Panc1 (cell line): ENCODE results near the gene FGFRL1. TPM values are rescaled to one million over a fixed set of nuclear protein-coding genes. Genes with fewer than 3 reads are reported as not detected.

Experiments
- ATAC-seq: fragments of 200-7000 bp; cut with Tn5 transposase; 2 replicates; pipeline ENCODE4 v1.9.1; 2020; ENCODE audit warnings: mild to moderate bottlenecking, moderate library complexity
- BruUV-seq: library from RNA; stranded (reverse); fragments of 400-500 nt; replicated peaks from 2 replicates; lab custom pipeline; 2021; lab: Mats Ljungman, UMichigan
- CTCF ChIA-PET: fragments of 300-600 bp; sonication (Branson Sonifier 250); formaldehyde crosslinking; loops from one replicate; lab custom pipeline; 2022; ENCODE audit warnings: antibody characterized with exemption; lab: Charles Lee
- POLR2A ChIA-PET: fragments of 300-600 bp; sonication (Branson Sonifier 250); formaldehyde crosslinking; loops from one replicate; lab custom pipeline; 2022; ENCODE audit warnings: antibody characterized with exemption; lab: Charles Lee
- DNase-seq: peaks from one replicate; pipeline ENCODE4 v3.0.0-alpha.2; 2010; ENCODE audit warnings: low read depth, low spot score
- H3K27ac ChIP-seq: 2 replicates; pipeline ENCODE4 v1.5.1; 2011; ENCODE audit warnings: mild to moderate bottlenecking, low read length, inconsistent platforms
- H3K27me3 ChIP-seq: fragments of 200-500 bp; sonication (Bioruptor generic); 2 replicates; pipeline ENCODE4 v1.6.0; 2014; ENCODE audit warnings: low read length, inconsistent platforms; ENCODE audit not compliant: control insufficient read depth, insufficient read depth
- H3K36me3 ChIP-seq: fragments of 200-500 bp; sonication (Bioruptor generic); 2 replicates; pipeline ENCODE4 v1.5.1; 2014; ENCODE audit warnings: inconsistent platforms, mild to moderate bottlenecking, low read length, moderate library complexity; ENCODE audit not compliant: control insufficient read depth, insufficient read depth
- H3K4me1 ChIP-seq: 2 replicates; pipeline ENCODE4 v1.5.1; 2011; ENCODE audit warnings: inconsistent platforms, mild to moderate bottlenecking, low read length, moderate library complexity; ENCODE audit not compliant: control insufficient read depth, insufficient read depth
- H3K4me3 ChIP-seq, 2 experiments: 2 replicates each; pipeline ENCODE4 v1.5.1; 2011 to 2012; ENCODE audit warnings: low read depth in 2 of 2, low read length in 2 of 2, mild to moderate bottlenecking in 2 of 2, inconsistent platforms in 1 of 2, moderate library complexity in 1 of 2
- H3K9me3 ChIP-seq: fragments of 200-500 bp; sonication (Bioruptor generic); 2 replicates; pipeline ENCODE4 v1.5.1; 2014; ENCODE audit warnings: low read depth, mild to moderate bottlenecking, inconsistent platforms, low read length, moderate library complexity; ENCODE audit not compliant: control insufficient read depth, insufficient read depth
- POLR2AphosphoS5 ChIP-seq: IDR thresholded peaks from 2 replicates; pipeline ENCODE4 v1.6.1; 2012; ENCODE audit warnings: mild to moderate bottlenecking, low read depth, low read length, moderate library complexity
- SIN3A ChIP-seq: IDR thresholded peaks from 2 replicates; pipeline ENCODE4 v1.6.1; 2012; ENCODE audit warnings: low read depth, mild to moderate bottlenecking, low read length, moderate library complexity, borderline replicate concordance; ENCODE audit not compliant: insufficient read depth
- TCF7L2 ChIP-seq: IDR thresholded peaks from 2 replicates; pipeline ENCODE4 v1.6.1; 2011; ENCODE audit warnings: mild to moderate bottlenecking, low read depth, low read length, inconsistent platforms
- in situ Hi-C: cut with HindIII; loops from 2 replicates; pipeline ENCODE4 v1.10.0; 2016; ENCODE audit warnings: low sequenced_read_pairs, low pct_unique_long_range_greater_than_20kb
- intact Hi-C: fragments of 100-400 bp; cut with micrococcal nuclease; formaldehyde crosslinking; loops from one replicate; pipeline ENCODE4 v1.10.0; 2022; ENCODE audit not compliant: unreplicated experiment
- total RNA-seq: library from RNA; stranded (reverse); gene quantifications from one replicate; pipeline ENCODE4 v1.2.1, GENCODE V29; 2021; ENCODE audit not compliant: unreplicated experiment
- TF ChIP-seq, protein P1 (sequence below), 2 experiments: IDR thresholded peaks; 2 replicates each; pipeline ENCODE4 v1.6.1; 2011 to 2012; ENCODE audit warnings: low read depth in 2 of 2, control low read depth in 1 of 2, low read length in 1 of 2, mild to moderate bottlenecking in 1 of 2, moderate library complexity in 1 of 2; ENCODE audit not compliant: insufficient read depth in 1 of 2
- TF ChIP-seq, protein P2 (sequence below): fragments of 450-650 bp; IDR thresholded peaks from 2 replicates; pipeline ENCODE4 v1.5.1; 2017; ENCODE audit warnings: mild to moderate bottlenecking

Gene FGFRL1
- total RNA-seq, 1 experiment from 2014 or later, result 43.1 TPM

DNA sequence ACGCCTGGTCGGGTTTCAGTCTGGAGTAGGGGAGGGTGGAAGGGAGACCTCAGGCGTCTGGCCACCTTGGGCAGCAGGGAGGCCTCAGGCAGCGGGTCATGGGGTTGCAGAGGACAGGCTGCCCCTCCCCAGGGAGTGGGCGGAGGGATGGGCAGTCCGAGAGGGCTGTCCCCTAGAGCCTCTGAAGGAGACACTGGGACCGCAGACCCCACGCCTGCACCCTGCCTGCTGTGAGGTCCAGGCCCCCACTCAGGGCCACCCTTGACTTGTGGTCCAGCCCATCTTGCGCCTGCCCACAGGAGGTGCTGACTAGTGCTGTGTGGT lies 16.5 kb downstream of the FGFRL1 start:
- TF ChIP-seq, protein P1, sequence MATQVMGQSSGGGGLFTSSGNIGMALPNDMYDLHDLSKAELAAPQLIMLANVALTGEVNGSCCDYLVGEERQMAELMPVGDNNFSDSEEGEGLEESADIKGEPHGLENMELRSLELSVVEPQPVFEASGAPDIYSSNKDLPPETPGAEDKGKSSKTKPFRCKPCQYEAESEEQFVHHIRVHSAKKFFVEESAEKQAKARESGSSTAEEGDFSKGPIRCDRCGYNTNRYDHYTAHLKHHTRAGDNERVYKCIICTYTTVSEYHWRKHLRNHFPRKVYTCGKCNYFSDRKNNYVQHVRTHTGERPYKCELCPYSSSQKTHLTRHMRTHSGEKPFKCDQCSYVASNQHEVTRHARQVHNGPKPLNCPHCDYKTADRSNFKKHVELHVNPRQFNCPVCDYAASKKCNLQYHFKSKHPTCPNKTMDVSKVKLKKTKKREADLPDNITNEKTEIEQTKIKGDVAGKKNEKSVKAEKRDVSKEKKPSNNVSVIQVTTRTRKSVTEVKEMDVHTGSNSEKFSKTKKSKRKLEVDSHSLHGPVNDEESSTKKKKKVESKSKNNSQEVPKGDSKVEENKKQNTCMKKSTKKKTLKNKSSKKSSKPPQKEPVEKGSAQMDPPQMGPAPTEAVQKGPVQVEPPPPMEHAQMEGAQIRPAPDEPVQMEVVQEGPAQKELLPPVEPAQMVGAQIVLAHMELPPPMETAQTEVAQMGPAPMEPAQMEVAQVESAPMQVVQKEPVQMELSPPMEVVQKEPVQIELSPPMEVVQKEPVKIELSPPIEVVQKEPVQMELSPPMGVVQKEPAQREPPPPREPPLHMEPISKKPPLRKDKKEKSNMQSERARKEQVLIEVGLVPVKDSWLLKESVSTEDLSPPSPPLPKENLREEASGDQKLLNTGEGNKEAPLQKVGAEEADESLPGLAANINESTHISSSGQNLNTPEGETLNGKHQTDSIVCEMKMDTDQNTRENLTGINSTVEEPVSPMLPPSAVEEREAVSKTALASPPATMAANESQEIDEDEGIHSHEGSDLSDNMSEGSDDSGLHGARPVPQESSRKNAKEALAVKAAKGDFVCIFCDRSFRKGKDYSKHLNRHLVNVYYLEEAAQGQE (IDR thresholded peaks at IDR 0.05; ENCODE audit: insufficient read depth in 1 of 2, low read depth in 2 of 2, low read length in 1 of 2), result no peak
- TF ChIP-seq SIN3A, result no peak
- TF ChIP-seq, protein P2, sequence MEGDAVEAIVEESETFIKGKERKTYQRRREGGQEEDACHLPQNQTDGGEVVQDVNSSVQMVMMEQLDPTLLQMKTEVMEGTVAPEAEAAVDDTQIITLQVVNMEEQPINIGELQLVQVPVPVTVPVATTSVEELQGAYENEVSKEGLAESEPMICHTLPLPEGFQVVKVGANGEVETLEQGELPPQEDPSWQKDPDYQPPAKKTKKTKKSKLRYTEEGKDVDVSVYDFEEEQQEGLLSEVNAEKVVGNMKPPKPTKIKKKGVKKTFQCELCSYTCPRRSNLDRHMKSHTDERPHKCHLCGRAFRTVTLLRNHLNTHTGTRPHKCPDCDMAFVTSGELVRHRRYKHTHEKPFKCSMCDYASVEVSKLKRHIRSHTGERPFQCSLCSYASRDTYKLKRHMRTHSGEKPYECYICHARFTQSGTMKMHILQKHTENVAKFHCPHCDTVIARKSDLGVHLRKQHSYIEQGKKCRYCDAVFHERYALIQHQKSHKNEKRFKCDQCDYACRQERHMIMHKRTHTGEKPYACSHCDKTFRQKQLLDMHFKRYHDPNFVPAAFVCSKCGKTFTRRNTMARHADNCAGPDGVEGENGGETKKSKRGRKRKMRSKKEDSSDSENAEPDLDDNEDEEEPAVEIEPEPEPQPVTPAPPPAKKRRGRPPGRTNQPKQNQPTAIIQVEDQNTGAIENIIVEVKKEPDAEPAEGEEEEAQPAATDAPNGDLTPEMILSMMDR, result no peak
- TF ChIP-seq POLR2AphosphoS5, result no peak; the same call in 1 of the 2 replicates
- TF ChIP-seq TCF7L2, result no peak
- ChIA-PET CTCF (no interaction called here), POLR2A (no interaction called here)
- ATAC-seq (0 out of 2 replicates have a peak, but pooled peaks have one; percentile 5), DNase-seq (no peak)
- Histone ChIP-seq H3K36me3 (no peaks in the 10 kb centered on the region), H3K27ac (no peak overlapping the region), H3K27me3 (no peaks in the 10 kb centered on the region), H3K4me3 (no peak overlapping the region), H3K9me3 (no peaks in the 10 kb centered on the region), H3K4me1 (peaks cover 13% of the 10 kb centered on the region)
- intact Hi-C loops, result no loop called here
- no TSS peak for BruUV-seq
- in situ Hi-C loops, result no loop called here

DNA sequence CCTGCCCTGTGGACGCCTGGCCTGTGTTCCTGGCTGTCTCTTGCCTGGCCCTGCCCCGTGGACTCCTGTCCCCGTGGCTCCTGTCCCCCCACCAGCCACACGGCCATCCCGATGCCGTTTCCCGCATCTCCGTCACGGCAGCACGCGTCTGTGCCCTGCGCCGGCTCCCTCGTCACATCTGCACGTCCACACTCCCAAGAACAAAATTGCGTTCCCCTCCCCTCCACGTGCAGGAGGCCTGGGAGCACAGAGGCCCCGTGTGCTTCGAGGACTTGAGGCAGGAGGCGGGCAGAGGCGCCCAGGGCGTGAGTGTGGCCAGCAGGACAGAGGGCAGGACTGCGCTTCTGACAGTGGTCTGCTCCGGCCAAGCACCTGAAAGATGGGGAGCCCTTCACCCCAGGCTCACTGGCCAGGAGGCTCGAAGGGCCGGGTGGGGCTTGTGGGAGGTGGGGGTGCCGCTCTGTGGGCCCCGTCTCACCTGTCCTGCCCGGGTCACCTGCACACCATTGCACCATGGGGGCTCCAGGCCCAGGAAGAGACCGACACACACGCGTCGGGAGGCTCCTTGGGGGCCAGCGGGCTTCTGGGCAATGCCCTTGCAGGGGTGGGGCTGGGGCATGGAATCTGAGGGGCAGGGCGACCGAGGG lies 17.3 kb downstream of the FGFRL1 start:
- ChIA-PET POLR2A (no interaction called here), CTCF (no interaction called here)
- Histone ChIP-seq H3K27me3 (no peaks in the 10 kb centered on the region), H3K27ac (no peak overlapping the region), H3K9me3 (no peaks in the 10 kb centered on the region), H3K4me1 (peaks cover 13% of the 10 kb centered on the region), H3K36me3 (no peaks in the 10 kb centered on the region), H3K4me3 (no peak overlapping the region)
- DNase-seq (no peak), ATAC-seq (no peak)
- no TSS peak for BruUV-seq
- intact Hi-C loops, result no loop called here
- in situ Hi-C loops, result no loop called here
- TF ChIP-seq, protein P1 (IDR thresholded peaks at IDR 0.05; ENCODE audit: insufficient read depth in 1 of 2, low read depth in 2 of 2, low read length in 1 of 2), result no peak
- TF ChIP-seq, protein P2, result no peak
- TF ChIP-seq POLR2AphosphoS5 (no peak), SIN3A (no peak)
